Measurements from ENCODE around the gene EIF4E2.

The EIF4E2 gene

GRCh38 chr2:232521959-232522622 lies 28.4 kb upstream of the EIF4E2 start:
- Histone ChIP-seq H3K4me3 (ENCODE audit: low read depth in 1 of 2, low read length in 2 of 2) (no peak overlapping the region), H3K36me3 (ENCODE audit: control insufficient read depth in 1 of 2, insufficient read depth in 2 of 2, low read length in 2 of 2) (no peaks in the 10 kb centered on the region), H3K9me3 (ENCODE audit: control insufficient read depth in 1 of 2, low read length in 2 of 2) (no peaks in the 10 kb centered on the region), H3K4me1 (ENCODE audit: control insufficient read depth in 1 of 2, insufficient read depth in 2 of 2, low read length in 2 of 2) (peaks cover 0 to 5% of the 10 kb centered on the region in 2 donors), H3K27me3 (ENCODE audit: control insufficient read depth in 1 of 2, insufficient read depth in 2 of 2, low read length in 2 of 2) (peaks cover 35 to 40% of the 10 kb centered on the region in 2 donors), H3K27ac (ENCODE audit: low read depth, low read length) (no peak overlapping the region), H3K9ac (ENCODE audit: low read depth in 1 of 2, low read length in 2 of 2) (no peak overlapping the region)

GRCh38 chr2:232522623-232523401 lies 27.7 kb upstream of the EIF4E2 start:
- peaks cover 35 to 40% of the 10 kb centered on the region in 2 donors for H3K27me3 ChIP-seq (ENCODE audit: control insufficient read depth in 1 of 2, insufficient read depth in 2 of 2, low read length in 2 of 2)
- H3K4me1 ChIP-seq (ENCODE audit: control insufficient read depth in 1 of 2, insufficient read depth in 2 of 2, low read length in 2 of 2) = peaks cover 0 to 5% of the 10 kb centered on the region in 2 donors
- no peak overlapping the region for H3K27ac ChIP-seq (ENCODE audit: low read depth, low read length)
- no peak overlapping the region for H3K9ac ChIP-seq (ENCODE audit: low read depth in 1 of 2, low read length in 2 of 2)
- H3K4me3 ChIP-seq (ENCODE audit: low read depth in 1 of 2, low read length in 2 of 2) = no peak overlapping the region
- no peaks in the 10 kb centered on the region for H3K36me3 ChIP-seq (ENCODE audit: control insufficient read depth in 1 of 2, insufficient read depth in 2 of 2, low read length in 2 of 2)
- no peaks in the 10 kb centered on the region for H3K9me3 ChIP-seq (ENCODE audit: control insufficient read depth in 1 of 2, low read length in 2 of 2)

DNA sequence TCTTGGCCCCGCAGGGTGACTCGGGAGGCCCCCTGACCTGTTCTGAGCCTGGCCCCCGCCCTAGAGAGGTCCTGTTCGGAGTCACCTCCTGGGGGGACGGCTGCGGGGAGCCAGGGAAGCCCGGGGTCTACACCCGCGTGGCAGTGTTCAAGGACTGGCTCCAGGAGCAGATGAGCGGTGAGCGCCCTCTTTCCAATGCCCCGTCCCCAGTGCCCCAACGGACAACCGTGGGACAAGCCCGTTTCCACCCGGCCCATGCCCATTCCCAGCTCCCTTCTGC lies 27.1 kb upstream of the EIF4E2 start:
- Histone ChIP-seq H3K27me3 (ENCODE audit: control insufficient read depth in 1 of 2, insufficient read depth in 2 of 2, low read length in 2 of 2) (peaks cover 35 to 42% of the 10 kb centered on the region in 2 donors), H3K36me3 (ENCODE audit: control insufficient read depth in 1 of 2, insufficient read depth in 2 of 2, low read length in 2 of 2) (no peaks in the 10 kb centered on the region), H3K4me3 (ENCODE audit: low read depth in 1 of 2, low read length in 2 of 2) (no peak overlapping the region), H3K9ac (ENCODE audit: low read depth in 1 of 2, low read length in 2 of 2) (no peak overlapping the region), H3K4me1 (ENCODE audit: control insufficient read depth in 1 of 2, insufficient read depth in 2 of 2, low read length in 2 of 2) (peaks cover 0 to 5% of the 10 kb centered on the region in 2 donors), H3K9me3 (ENCODE audit: control insufficient read depth in 1 of 2, low read length in 2 of 2) (no peaks in the 10 kb centered on the region), H3K27ac (ENCODE audit: low read depth, low read length) (no peak overlapping the region)

GRCh38 chr2:232523682-232524597 lies 26.5 kb upstream of the EIF4E2 start:
- Histone ChIP-seq H3K9ac (ENCODE audit: low read depth in 1 of 2, low read length in 2 of 2) (no peak overlapping the region), H3K4me1 (ENCODE audit: control insufficient read depth in 1 of 2, insufficient read depth in 2 of 2, low read length in 2 of 2) (peaks cover 0 to 5% of the 10 kb centered on the region in 2 donors), H3K27me3 (ENCODE audit: control insufficient read depth in 1 of 2, insufficient read depth in 2 of 2, low read length in 2 of 2) (peaks cover 35 to 45% of the 10 kb centered on the region in 2 donors), H3K9me3 (ENCODE audit: control insufficient read depth in 1 of 2, low read length in 2 of 2) (no peaks in the 10 kb centered on the region), H3K36me3 (ENCODE audit: control insufficient read depth in 1 of 2, insufficient read depth in 2 of 2, low read length in 2 of 2) (no peaks in the 10 kb centered on the region), H3K4me3 (ENCODE audit: low read depth in 1 of 2, low read length in 2 of 2) (no peak overlapping the region), H3K27ac (ENCODE audit: low read depth, low read length) (no peak overlapping the region)

- H3K27ac ChIP-seq (ENCODE audit: low read depth, low read length) = no peak overlapping the region
- no peak overlapping the region for H3K4me3 ChIP-seq (ENCODE audit: low read depth in 1 of 2, low read length in 2 of 2)
- H3K27me3 ChIP-seq (ENCODE audit: control insufficient read depth in 1 of 2, insufficient read depth in 2 of 2, low read length in 2 of 2) = peaks cover 35 to 45% of the 10 kb centered on the region in 2 donors
- no peak overlapping the region for H3K9ac ChIP-seq (ENCODE audit: low read depth in 1 of 2, low read length in 2 of 2)
- H3K36me3 ChIP-seq (ENCODE audit: control insufficient read depth in 1 of 2, insufficient read depth in 2 of 2, low read length in 2 of 2) = no peaks in the 10 kb centered on the region
- peaks cover 0 to 5% of the 10 kb centered on the region in 2 donors for H3K4me1 ChIP-seq (ENCODE audit: control insufficient read depth in 1 of 2, insufficient read depth in 2 of 2, low read length in 2 of 2)
- H3K9me3 ChIP-seq (ENCODE audit: control insufficient read depth in 1 of 2, low read length in 2 of 2) = no peaks in the 10 kb centered on the region
These were observed 25.7 kb upstream of the EIF4E2 start for GRCh38 chr2:232524771-232525170.

DNA sequence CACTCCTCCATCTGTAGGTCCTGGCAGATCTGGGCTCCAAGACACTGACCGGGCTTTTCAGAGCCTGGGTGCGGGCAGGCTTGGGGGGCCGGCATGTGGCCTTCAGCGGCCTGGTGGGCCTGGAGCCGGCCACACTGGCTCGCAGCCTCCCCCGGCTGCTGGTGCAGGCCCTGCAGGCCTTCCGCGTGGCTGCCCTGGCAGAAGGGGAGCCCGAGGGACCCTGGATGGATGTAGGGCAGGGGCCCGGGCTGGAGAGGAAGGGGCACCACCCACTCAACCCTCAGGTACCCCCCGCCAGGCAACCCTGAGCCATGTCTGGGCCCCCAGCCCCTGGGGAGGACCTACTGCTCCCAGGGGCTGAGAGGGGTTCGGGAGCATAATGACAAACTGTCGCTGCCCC lies 25.3 kb upstream of the EIF4E2 start:
- Histone ChIP-seq H3K4me1 (ENCODE audit: control insufficient read depth in 1 of 2, insufficient read depth in 2 of 2, low read length in 2 of 2) (peaks cover 0 to 5% of the 10 kb centered on the region in 2 donors), H3K27me3 (ENCODE audit: control insufficient read depth in 1 of 2, insufficient read depth in 2 of 2, low read length in 2 of 2) (peaks cover 35 to 43% of the 10 kb centered on the region in 2 donors)

GRCh38 chr2:232525791-232526371 lies 24.6 kb upstream of the EIF4E2 start, which contains the start of gene CHRND:
Gene CHRND (plus strand): TSS chr2:232526160. CDS start chr2:232526216, 56 bp downstream.
- Histone ChIP-seq H3K27me3 (ENCODE audit: control insufficient read depth in 1 of 2, insufficient read depth in 2 of 2, low read length in 2 of 2) (peaks cover 35 to 39% of the 10 kb centered on the region in 2 donors), H3K27ac (ENCODE audit: low read depth, low read length) (no peak within 1 kb of the TSS), H3K4me1 (ENCODE audit: control insufficient read depth in 1 of 2, insufficient read depth in 2 of 2, low read length in 2 of 2) (peaks cover 0 to 5% of the 10 kb centered on the region in 2 donors), H3K36me3 (ENCODE audit: control insufficient read depth in 1 of 2, insufficient read depth in 2 of 2, low read length in 2 of 2) (no peaks in the 10 kb centered on the region), H3K9ac (ENCODE audit: low read depth in 1 of 2, low read length in 2 of 2) (no peak within 1 kb of the TSS), H3K4me3 (ENCODE audit: low read depth in 1 of 2, low read length in 2 of 2) (no peak within 1 kb of the TSS), H3K9me3 (ENCODE audit: control insufficient read depth in 1 of 2, low read length in 2 of 2) (no peaks in the 10 kb centered on the region)

More for the DNA sequence above, 25.3 kb upstream of the EIF4E2 start:
- no peaks in the 10 kb centered on the region for H3K36me3 ChIP-seq (ENCODE audit: control insufficient read depth in 1 of 2, insufficient read depth in 2 of 2, low read length in 2 of 2)
- H3K9me3 ChIP-seq (ENCODE audit: control insufficient read depth in 1 of 2, low read length in 2 of 2) = no peaks in the 10 kb centered on the region
- H3K9ac ChIP-seq (ENCODE audit: low read depth in 1 of 2, low read length in 2 of 2) = no peak overlapping the region
- H3K27ac ChIP-seq (ENCODE audit: low read depth, low read length) = no peak overlapping the region
- no peak overlapping the region for H3K4me3 ChIP-seq (ENCODE audit: low read depth in 1 of 2, low read length in 2 of 2)

DNA sequence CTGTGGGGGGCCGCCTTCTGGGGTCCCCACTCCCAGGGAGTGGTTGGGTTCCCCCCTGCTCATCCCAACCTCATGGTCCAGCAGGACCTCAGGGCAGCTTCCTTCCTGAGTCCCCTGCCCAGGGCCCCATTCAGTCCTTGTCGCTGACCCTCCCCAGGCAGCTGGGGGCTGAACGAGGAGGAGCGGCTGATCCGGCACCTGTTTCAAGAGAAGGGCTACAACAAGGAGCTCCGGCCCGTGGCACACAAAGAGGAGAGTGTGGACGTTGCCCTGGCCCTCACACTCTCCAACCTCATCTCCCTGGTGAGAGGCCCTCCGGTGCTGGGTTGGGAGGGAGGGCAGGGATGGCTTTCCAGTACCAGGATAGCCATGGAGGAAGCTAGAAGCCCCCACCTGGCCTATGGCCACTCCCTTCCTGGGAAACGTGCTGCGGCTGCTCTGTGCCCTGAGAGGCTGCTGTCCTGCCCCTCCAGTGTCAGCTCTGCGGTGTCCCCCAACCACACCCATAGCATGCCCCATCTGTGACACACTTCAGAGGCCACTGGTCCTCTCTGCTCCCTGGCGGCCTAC lies 24.0 kb upstream of the EIF4E2 start:
- Histone ChIP-seq H3K27me3 (ENCODE audit: control insufficient read depth in 1 of 2, insufficient read depth in 2 of 2, low read length in 2 of 2) (peaks cover 32 to 33% of the 10 kb centered on the region in 2 donors), H3K4me3 (ENCODE audit: low read depth in 1 of 2, low read length in 2 of 2) (no peak overlapping the region)

GRCh38 chr2:232527905-232528470 lies 22.5 kb upstream of the EIF4E2 start:
- Histone ChIP-seq H3K9me3 (ENCODE audit: control insufficient read depth in 1 of 2, low read length in 2 of 2) (no peaks in the 10 kb centered on the region), H3K36me3 (ENCODE audit: control insufficient read depth in 1 of 2, insufficient read depth in 2 of 2, low read length in 2 of 2) (no peaks in the 10 kb centered on the region), H3K9ac (ENCODE audit: low read depth in 1 of 2, low read length in 2 of 2) (no peak overlapping the region), H3K4me1 (ENCODE audit: control insufficient read depth in 1 of 2, insufficient read depth in 2 of 2, low read length in 2 of 2) (peaks cover 0 to 5% of the 10 kb centered on the region in 2 donors), H3K4me3 (ENCODE audit: low read depth in 1 of 2, low read length in 2 of 2) (no peak overlapping the region), H3K27ac (ENCODE audit: low read depth, low read length) (no peak overlapping the region), H3K27me3 (ENCODE audit: control insufficient read depth in 1 of 2, insufficient read depth in 2 of 2, low read length in 2 of 2) (peaks cover 20 to 24% of the 10 kb centered on the region in 2 donors)

More for the DNA sequence above, 24.0 kb upstream of the EIF4E2 start:
- Histone ChIP-seq H3K9me3 (ENCODE audit: control insufficient read depth in 1 of 2, low read length in 2 of 2) (no peaks in the 10 kb centered on the region), H3K36me3 (ENCODE audit: control insufficient read depth in 1 of 2, insufficient read depth in 2 of 2, low read length in 2 of 2) (no peaks in the 10 kb centered on the region), H3K4me1 (ENCODE audit: control insufficient read depth in 1 of 2, insufficient read depth in 2 of 2, low read length in 2 of 2) (peaks cover 0 to 5% of the 10 kb centered on the region in 2 donors), H3K27ac (ENCODE audit: low read depth, low read length) (no peak overlapping the region), H3K9ac (ENCODE audit: low read depth in 1 of 2, low read length in 2 of 2) (no peak overlapping the region)

All from duodenal mucosa (tissue), 2 donors.